Measurements from ENCODE around the gene NRCAM.
"Not testable (repeated sequence)": the region's sequence is repeated elsewhere in the genome, so short reads cannot be mapped to it uniquely, and the experiment has no call there.

The NRCAM gene

GRCh38 chr7:108406222-108406890 is 49.9 kb downstream of the NRCAM start:
- no peak overlapping the region for H3K4me3 ChIP-seq (ENCODE audit: low read depth, low read length)
- no peak overlapping the region for H3K9ac ChIP-seq (ENCODE audit: low read depth, low read length)
- no peaks in the 10 kb centered on the region for H3K9me3 ChIP-seq (ENCODE audit: control insufficient read depth, insufficient read depth, low read length)
- H3K27me3 ChIP-seq (ENCODE audit: control insufficient read depth, insufficient read depth, low read length), result no peaks in the 10 kb centered on the region
- no peaks in the 10 kb centered on the region for H3K4me1 ChIP-seq (ENCODE audit: control insufficient read depth, insufficient read depth, low read length)
- H3K36me3 ChIP-seq (ENCODE audit: control insufficient read depth, insufficient read depth, low read length), result no peaks in the 10 kb centered on the region

GRCh38 chr7:108404509-108405420 is 51.5 kb downstream of the NRCAM start:
- H3K27me3 ChIP-seq (ENCODE audit: control insufficient read depth, insufficient read depth, low read length), result no peaks in the 10 kb centered on the region

GRCh38 chr7:108403597-108404217 is 52.5 kb downstream of the NRCAM start:
- Histone ChIP-seq H3K9me3 (ENCODE audit: control insufficient read depth, insufficient read depth, low read length) (no peaks in the 10 kb centered on the region), H3K4me1 (ENCODE audit: control insufficient read depth, insufficient read depth, low read length) (no peaks in the 10 kb centered on the region), H3K27me3 (ENCODE audit: control insufficient read depth, insufficient read depth, low read length) (no peaks in the 10 kb centered on the region), H3K9ac (ENCODE audit: low read depth, low read length) (no peak overlapping the region), H3K4me3 (ENCODE audit: low read depth, low read length) (no peak overlapping the region), H3K36me3 (ENCODE audit: control insufficient read depth, insufficient read depth, low read length) (no peaks in the 10 kb centered on the region)

More at GRCh38 chr7:108404509-108405420, 51.5 kb downstream of the NRCAM start:
- H3K36me3 ChIP-seq (ENCODE audit: control insufficient read depth, insufficient read depth, low read length), result no peaks in the 10 kb centered on the region
- H3K4me1 ChIP-seq (ENCODE audit: control insufficient read depth, insufficient read depth, low read length), result no peaks in the 10 kb centered on the region
- no peaks in the 10 kb centered on the region for H3K9me3 ChIP-seq (ENCODE audit: control insufficient read depth, insufficient read depth, low read length)
- H3K4me3 ChIP-seq (ENCODE audit: low read depth, low read length), result no peak overlapping the region
- no peak overlapping the region for H3K9ac ChIP-seq (ENCODE audit: low read depth, low read length)

- Histone ChIP-seq H3K9ac (ENCODE audit: low read depth, low read length) (no peak overlapping the region), H3K4me3 (ENCODE audit: low read depth, low read length) (no peak overlapping the region), H3K4me1 (ENCODE audit: control insufficient read depth, insufficient read depth, low read length) (no peaks in the 10 kb centered on the region), H3K9me3 (ENCODE audit: control insufficient read depth, insufficient read depth, low read length) (no peaks in the 10 kb centered on the region), H3K36me3 (ENCODE audit: control insufficient read depth, insufficient read depth, low read length) (no peaks in the 10 kb centered on the region), H3K27me3 (ENCODE audit: control insufficient read depth, insufficient read depth, low read length) (no peaks in the 10 kb centered on the region)
Measured at GRCh38 chr7:108402865-108403264, 53.4 kb downstream of the NRCAM start.

DNA sequence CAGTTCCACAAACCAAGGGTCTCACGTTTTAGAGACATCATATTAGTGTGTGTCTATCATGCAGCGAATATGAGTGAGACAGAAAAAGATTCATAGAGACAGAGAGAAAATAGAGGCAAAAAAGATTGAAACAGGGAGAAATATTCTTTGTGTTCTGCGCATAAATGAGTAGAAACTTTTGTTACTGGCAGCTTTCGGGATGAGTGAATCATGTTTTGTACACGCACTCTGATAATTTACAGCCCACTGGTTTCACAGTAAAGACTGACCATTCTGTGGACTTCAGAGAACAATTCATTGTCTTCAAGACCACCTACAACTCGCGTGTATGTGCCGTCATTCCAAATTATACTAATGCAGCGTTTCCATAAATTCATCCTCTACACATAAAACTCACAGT is 60.2 kb downstream of the NRCAM start:
- Histone ChIP-seq H3K36me3 (ENCODE audit: control insufficient read depth, insufficient read depth, low read length) (no peaks in the 10 kb centered on the region), H3K4me1 (ENCODE audit: control insufficient read depth, insufficient read depth, low read length) (no peaks in the 10 kb centered on the region), H3K27me3 (ENCODE audit: control insufficient read depth, insufficient read depth, low read length) (no peaks in the 10 kb centered on the region), H3K4me3 (ENCODE audit: low read depth, low read length) (no peak overlapping the region), H3K9ac (ENCODE audit: low read depth, low read length) (no peak overlapping the region), H3K9me3 (ENCODE audit: control insufficient read depth, insufficient read depth, low read length) (no peaks in the 10 kb centered on the region)

DNA sequence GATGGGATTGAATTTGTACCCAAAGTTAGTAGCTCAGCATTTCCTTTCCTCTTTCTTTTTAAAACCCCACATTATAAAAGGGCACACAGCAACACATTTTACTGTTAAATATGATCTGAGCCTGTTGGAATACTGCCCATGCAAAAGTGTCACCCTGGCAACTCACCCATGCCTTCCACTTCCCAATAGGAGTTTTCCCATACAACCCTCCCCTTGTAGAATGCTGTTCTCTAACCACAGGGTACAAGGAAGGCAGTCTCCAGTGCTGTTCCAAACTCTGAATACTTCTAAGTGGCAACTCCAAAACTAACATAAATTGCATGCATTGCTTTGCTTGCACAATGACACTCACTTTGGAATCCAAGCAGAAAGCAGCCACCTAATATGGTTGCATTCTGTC is 60.8 kb downstream of the NRCAM start:
- Histone ChIP-seq H3K4me1 (ENCODE audit: control insufficient read depth, insufficient read depth, low read length) (no peaks in the 10 kb centered on the region), H3K9ac (ENCODE audit: low read depth, low read length) (no peak overlapping the region), H3K4me3 (ENCODE audit: low read depth, low read length) (no peak overlapping the region), H3K27me3 (ENCODE audit: control insufficient read depth, insufficient read depth, low read length) (no peaks in the 10 kb centered on the region), H3K36me3 (ENCODE audit: control insufficient read depth, insufficient read depth, low read length) (no peaks in the 10 kb centered on the region), H3K9me3 (ENCODE audit: control insufficient read depth, insufficient read depth, low read length) (no peaks in the 10 kb centered on the region)

- H3K9me3 ChIP-seq (ENCODE audit: control insufficient read depth, insufficient read depth, low read length); H3K27me3 ChIP-seq (ENCODE audit: control insufficient read depth, insufficient read depth, low read length); H3K36me3 ChIP-seq (ENCODE audit: control insufficient read depth, insufficient read depth, low read length); H3K9ac ChIP-seq (ENCODE audit: low read depth, low read length); H3K4me1 ChIP-seq (ENCODE audit: control insufficient read depth, insufficient read depth, low read length); H3K4me3 ChIP-seq (ENCODE audit: low read depth, low read length): not testable (repeated sequence)
Measured at GRCh38 chr7:108393097-108393496, 63.1 kb downstream of the NRCAM start.

GRCh38 chr7:108387686-108388085 is 68.5 kb downstream of the NRCAM start:
- not testable (repeated sequence) for H3K9me3 ChIP-seq (ENCODE audit: control insufficient read depth, insufficient read depth, low read length); H3K4me1 ChIP-seq (ENCODE audit: control insufficient read depth, insufficient read depth, low read length); H3K36me3 ChIP-seq (ENCODE audit: control insufficient read depth, insufficient read depth, low read length); H3K27me3 ChIP-seq (ENCODE audit: control insufficient read depth, insufficient read depth, low read length); H3K4me3 ChIP-seq (ENCODE audit: low read depth, low read length); H3K9ac ChIP-seq (ENCODE audit: low read depth, low read length)

- Histone ChIP-seq H3K4me3 (ENCODE audit: low read depth, low read length) (no peak overlapping the region), H3K36me3 (ENCODE audit: control insufficient read depth, insufficient read depth, low read length) (no peaks in the 10 kb centered on the region), H3K9me3 (ENCODE audit: control insufficient read depth, insufficient read depth, low read length) (no peaks in the 10 kb centered on the region), H3K9ac (ENCODE audit: low read depth, low read length) (no peak overlapping the region), H3K4me1 (ENCODE audit: control insufficient read depth, insufficient read depth, low read length) (no peaks in the 10 kb centered on the region), H3K27me3 (ENCODE audit: control insufficient read depth, insufficient read depth, low read length) (no peaks in the 10 kb centered on the region)
Measured at GRCh38 chr7:108385834-108386422, 70.3 kb downstream of the NRCAM start.

- Histone ChIP-seq H3K36me3 (ENCODE audit: control insufficient read depth, insufficient read depth, low read length) (no peaks in the 10 kb centered on the region), H3K27me3 (ENCODE audit: control insufficient read depth, insufficient read depth, low read length) (no peaks in the 10 kb centered on the region), H3K4me1 (ENCODE audit: control insufficient read depth, insufficient read depth, low read length) (no peaks in the 10 kb centered on the region), H3K4me3 (ENCODE audit: low read depth, low read length) (no peak overlapping the region), H3K9ac (ENCODE audit: low read depth, low read length) (no peak overlapping the region), H3K9me3 (ENCODE audit: control insufficient read depth, insufficient read depth, low read length) (no peaks in the 10 kb centered on the region)
Measured at GRCh38 chr7:108384716-108385483, 71.3 kb downstream of the NRCAM start.

GRCh38 chr7:108382932-108383331 is 73.3 kb downstream of the NRCAM start:
- Histone ChIP-seq H3K27me3 (ENCODE audit: control insufficient read depth, insufficient read depth, low read length) (no peaks in the 10 kb centered on the region), H3K9me3 (ENCODE audit: control insufficient read depth, insufficient read depth, low read length) (no peaks in the 10 kb centered on the region), H3K4me3 (ENCODE audit: low read depth, low read length) (no peak overlapping the region), H3K36me3 (ENCODE audit: control insufficient read depth, insufficient read depth, low read length) (no peaks in the 10 kb centered on the region), H3K4me1 (ENCODE audit: control insufficient read depth, insufficient read depth, low read length) (no peaks in the 10 kb centered on the region), H3K9ac (ENCODE audit: low read depth, low read length) (no peak overlapping the region)

All from iPS-15b (cell line).